ENCODE results near the gene ZNF687.

DNA sequence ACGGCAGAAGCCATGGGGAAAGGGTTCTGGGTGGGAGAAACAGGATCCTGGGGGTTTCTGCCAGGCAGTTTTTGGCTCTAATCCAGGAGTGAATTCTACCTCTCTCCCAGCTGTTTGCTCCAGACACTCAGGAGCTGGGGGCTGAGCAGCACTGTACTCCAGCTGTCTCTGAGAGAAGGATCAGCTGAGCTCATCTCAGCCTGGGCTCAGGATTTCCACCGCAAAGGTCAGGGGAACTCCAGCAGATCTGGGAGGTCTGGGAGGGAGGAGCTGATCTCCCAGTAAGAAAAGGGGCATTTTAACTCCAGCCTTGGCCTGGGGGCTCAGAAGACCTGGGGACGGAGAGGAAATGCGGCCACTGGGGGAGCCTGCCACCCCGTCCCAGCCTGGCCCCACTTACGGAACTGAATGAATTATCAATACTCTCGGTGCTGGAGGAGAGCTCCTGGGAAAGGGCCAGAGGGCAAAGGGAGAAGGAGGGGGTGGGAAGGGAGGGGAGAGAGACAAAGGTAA lies 27.8 kb downstream of the ZNF687 start:
- TF ChIP-seq, protein P1, sequence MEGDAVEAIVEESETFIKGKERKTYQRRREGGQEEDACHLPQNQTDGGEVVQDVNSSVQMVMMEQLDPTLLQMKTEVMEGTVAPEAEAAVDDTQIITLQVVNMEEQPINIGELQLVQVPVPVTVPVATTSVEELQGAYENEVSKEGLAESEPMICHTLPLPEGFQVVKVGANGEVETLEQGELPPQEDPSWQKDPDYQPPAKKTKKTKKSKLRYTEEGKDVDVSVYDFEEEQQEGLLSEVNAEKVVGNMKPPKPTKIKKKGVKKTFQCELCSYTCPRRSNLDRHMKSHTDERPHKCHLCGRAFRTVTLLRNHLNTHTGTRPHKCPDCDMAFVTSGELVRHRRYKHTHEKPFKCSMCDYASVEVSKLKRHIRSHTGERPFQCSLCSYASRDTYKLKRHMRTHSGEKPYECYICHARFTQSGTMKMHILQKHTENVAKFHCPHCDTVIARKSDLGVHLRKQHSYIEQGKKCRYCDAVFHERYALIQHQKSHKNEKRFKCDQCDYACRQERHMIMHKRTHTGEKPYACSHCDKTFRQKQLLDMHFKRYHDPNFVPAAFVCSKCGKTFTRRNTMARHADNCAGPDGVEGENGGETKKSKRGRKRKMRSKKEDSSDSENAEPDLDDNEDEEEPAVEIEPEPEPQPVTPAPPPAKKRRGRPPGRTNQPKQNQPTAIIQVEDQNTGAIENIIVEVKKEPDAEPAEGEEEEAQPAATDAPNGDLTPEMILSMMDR (IDR thresholded peaks at IDR 0.05), result no peak
- TF ChIP-seq POLR2A (IDR thresholded peaks at IDR 0.05) (no peak), EP300 (IDR thresholded peaks at IDR 0.05) (no peak)
